GM12873 (cell line): Measurements from ENCODE around the gene RAD54L.

ENCODE experiments used
- TF ChIP-seq, protein P1 (sequence below): IDR thresholded peaks from 2 replicates; pipeline ENCODE4 v1.5.1; 2012; ENCODE audit warnings: low read depth, mild to moderate bottlenecking, moderate library complexity, low read length, control low read depth; ENCODE audit not compliant: insufficient read depth; ENCODE audit errors: missing control alignments

RAD54L gene

DNA sequence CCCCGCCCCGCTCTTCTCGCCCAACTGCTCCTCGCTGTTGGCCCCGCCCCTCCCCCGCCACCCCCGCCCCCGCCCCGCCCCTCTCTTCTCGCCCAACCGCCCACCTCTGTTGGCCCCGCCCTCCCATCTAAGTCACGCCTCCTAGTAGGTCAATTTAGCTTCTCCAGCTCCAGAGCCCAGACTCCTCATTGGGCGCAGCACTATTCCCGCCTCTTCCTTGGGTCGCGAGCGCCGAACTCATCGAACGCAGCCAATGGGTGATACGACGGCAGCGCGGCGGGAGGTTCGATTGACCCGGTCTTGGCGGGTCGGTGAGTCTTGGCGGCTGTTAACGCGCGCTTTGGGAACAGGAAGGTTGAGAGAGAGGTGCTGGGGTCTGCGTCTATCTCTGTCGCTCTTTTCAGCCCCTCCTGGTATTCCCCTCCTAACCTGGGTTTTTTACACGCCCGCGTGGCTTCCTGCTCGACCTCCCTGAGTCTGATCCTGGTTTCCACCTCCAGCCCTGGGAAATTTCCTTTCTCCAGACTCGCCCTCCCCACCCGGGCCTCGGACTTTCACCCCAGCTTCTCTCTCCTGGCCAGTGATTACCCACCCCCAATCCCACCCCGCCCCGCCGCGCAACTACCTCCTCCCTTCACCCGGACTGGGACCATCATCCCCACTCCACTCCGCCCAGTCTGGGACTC is at the start of gene RAD54L:
RAD54L (plus strand) TSS at position 328 of the 686 bp plus-strand sequence. CDS start 643 bp downstream, outside the sequence.
- TF ChIP-seq, protein P1, sequence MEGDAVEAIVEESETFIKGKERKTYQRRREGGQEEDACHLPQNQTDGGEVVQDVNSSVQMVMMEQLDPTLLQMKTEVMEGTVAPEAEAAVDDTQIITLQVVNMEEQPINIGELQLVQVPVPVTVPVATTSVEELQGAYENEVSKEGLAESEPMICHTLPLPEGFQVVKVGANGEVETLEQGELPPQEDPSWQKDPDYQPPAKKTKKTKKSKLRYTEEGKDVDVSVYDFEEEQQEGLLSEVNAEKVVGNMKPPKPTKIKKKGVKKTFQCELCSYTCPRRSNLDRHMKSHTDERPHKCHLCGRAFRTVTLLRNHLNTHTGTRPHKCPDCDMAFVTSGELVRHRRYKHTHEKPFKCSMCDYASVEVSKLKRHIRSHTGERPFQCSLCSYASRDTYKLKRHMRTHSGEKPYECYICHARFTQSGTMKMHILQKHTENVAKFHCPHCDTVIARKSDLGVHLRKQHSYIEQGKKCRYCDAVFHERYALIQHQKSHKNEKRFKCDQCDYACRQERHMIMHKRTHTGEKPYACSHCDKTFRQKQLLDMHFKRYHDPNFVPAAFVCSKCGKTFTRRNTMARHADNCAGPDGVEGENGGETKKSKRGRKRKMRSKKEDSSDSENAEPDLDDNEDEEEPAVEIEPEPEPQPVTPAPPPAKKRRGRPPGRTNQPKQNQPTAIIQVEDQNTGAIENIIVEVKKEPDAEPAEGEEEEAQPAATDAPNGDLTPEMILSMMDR: no peak

DNA sequence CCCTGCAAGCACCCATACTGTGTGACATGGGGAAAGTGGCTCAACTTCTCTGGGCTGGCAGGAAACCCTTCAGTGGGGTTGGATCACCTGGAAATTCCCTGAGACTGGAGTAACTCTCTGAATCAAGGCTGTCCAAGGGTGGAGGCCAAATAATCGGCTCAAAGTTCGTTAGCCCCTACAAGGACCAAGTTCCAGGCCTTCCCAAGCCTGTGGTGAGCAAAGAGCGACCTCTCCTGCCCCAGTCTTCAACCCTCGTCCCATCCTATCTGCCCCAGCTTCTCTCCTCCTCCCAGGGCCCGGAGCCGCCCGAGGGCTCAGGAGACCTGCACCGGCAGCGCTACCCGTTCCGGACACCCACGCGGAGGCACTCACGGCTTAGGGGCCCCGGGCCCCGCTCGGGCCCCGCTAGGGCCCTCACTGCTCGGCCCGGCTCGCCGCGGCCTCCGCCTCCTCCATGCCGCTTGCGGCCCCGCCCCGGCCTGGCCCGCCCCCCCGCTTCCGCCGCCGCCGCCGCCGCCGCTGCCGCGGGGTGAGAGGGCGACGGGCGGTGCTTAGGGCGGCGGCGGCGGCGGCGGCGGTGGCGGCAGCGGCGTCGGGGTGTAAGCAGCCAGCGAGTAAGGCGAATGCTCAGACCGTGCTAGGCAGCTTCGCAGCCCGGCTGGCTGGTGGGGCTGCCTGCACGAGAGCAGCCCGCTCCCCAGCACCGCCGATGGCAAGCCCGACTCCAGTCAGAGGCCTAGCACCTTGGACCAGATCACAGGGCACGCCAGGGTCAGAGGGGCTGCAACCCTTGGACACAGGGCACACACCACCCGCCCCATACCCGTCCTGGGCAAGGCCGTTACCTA is 49.4 kb upstream of the RAD54L start, which contains the start of gene POMGNT1:
POMGNT1 (minus strand) TSS at position 471 of the 848 bp plus-strand sequence. CDS start 613 bp downstream, outside the sequence.
- TF ChIP-seq, protein P1: no peak

DNA sequence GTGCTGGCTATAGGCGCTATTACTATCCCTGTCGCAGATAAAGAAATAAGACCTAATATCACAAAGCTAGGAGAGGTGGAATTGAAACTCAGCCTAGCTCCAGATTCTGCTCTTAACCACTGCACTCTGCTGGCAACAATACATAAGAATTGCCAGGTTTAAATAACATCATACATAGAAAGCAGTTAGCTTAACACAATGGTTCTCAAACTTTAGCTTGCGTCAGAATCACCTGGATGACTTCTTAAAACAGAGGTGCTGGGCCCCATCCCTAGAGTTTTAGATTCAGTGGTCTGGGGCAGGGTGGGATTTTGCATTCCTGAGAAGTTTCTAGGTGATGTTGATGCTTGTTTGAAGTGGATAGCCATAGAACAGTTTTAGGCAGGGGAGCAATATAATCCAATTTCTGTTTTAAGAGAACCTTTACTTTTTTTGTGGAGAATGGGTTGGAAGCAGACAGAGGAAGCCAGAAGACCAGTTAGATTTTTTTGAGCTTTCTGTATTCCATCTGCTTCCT is 48.3 kb upstream of the RAD54L start:
- TF ChIP-seq, protein P1: no peak

DNA sequence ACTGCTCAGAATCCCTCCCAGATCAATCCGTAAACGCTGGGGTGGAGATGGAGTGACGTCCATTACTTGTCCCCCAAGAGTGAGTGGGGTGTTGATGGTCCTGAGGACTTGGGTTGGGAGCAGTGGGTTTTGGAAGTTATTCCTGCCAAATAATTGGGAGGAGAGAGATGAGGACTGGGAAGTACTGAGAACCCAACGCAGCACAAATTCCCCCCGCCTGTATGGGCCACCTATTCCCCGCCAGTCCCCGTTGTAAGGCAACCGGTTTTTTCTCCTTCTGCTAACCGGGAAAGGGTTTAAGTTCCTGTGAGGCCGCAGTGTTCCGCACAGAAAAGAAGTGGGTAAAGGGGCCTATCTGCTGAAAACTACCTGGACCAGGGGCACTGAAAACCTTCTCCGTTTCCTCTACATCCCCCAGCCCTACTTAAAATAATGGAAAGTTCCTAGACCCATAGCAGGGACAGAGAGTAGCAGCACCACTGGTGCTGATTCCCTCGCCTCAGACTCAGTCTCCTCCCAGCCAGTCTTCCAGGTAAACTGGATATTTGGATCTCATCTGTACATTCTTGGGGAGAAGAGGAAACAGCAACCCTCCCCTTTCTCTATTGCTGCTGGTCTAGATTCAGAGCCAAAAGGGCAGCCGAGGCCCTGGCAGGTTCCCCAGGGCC is 43.7 kb upstream of the RAD54L start:
- TF ChIP-seq, protein P1: no peak

DNA sequence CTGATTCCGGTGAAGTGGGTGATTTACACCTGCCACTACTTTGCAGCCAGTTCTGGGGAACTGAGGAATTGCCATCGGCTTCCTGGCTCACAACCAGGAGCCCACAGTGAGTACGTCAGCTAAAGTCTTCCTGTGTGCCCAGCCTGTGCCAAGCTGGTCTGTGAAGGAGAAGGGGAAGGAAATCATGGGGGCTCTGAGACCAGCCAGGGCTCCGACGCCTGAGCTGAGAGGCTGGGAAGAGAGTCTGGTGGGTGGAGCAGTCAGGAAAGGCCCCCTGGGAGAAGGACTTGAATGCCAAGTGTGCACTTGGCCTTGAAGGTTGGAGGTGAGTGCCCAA is 43.2 kb upstream of the RAD54L start:
- TF ChIP-seq, protein P1: no peak

DNA sequence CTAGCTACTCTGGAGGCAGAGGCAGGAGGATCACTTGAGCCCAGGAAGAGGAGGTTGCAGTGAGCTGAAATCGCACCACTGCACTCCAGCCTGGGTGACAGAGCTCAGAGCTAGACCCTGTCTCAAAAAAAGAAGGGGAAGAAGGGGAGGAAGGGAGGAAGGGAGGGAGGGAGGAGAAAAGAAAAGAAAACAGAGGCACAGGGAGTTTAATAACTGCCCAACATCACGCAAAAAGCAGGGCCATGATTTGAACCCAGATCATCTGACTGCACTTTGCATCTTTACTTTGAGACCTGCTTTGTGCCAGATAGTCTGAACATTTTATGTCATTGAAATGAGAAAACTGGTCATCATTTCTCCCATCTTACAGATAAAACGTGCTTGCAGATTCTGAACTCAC is 42.4 kb upstream of the RAD54L start:
- TF ChIP-seq, protein P1: no peak

DNA sequence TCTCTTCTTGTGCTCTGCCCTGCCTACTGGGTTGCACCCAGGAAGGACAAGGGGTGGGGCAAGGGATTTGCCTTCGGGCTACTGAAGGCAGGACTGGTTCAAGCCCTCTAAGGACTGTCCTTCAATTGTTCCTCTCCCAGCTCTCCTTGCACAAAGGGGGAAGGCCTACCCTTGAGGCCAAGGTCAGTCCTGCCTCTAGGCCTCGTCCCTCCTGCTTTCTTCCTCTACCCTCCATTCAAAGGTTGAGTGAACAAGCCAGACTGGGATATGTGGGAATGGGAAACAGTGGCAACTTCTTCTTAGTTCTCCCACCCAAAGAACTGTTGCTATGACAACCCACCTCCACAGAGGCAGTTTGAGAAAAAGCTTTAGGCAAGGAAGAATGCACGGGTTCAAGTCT is 41.8 kb upstream of the RAD54L start:
- TF ChIP-seq, protein P1: no peak
